HG02610 (cell line): ENCODE results near the gene SERPINE1.
A peak's percentile ranks its signal among the peaks of the same experiment; 100 is the strongest.
"Not testable (repeated sequence)": the region's sequence is repeated elsewhere in the genome, so short reads cannot be mapped to it uniquely, and the experiment has no call there.

Experiments used
- ATAC-seq: cut with Tn5 transposase; IDR thresholded peaks from one replicate; pipeline ENCODE4 v1.9.1; 2021; ENCODE audit warnings: mild to moderate bottlenecking, moderate library complexity; ENCODE audit not compliant: unreplicated experiment

Gene SERPINE1

DNA sequence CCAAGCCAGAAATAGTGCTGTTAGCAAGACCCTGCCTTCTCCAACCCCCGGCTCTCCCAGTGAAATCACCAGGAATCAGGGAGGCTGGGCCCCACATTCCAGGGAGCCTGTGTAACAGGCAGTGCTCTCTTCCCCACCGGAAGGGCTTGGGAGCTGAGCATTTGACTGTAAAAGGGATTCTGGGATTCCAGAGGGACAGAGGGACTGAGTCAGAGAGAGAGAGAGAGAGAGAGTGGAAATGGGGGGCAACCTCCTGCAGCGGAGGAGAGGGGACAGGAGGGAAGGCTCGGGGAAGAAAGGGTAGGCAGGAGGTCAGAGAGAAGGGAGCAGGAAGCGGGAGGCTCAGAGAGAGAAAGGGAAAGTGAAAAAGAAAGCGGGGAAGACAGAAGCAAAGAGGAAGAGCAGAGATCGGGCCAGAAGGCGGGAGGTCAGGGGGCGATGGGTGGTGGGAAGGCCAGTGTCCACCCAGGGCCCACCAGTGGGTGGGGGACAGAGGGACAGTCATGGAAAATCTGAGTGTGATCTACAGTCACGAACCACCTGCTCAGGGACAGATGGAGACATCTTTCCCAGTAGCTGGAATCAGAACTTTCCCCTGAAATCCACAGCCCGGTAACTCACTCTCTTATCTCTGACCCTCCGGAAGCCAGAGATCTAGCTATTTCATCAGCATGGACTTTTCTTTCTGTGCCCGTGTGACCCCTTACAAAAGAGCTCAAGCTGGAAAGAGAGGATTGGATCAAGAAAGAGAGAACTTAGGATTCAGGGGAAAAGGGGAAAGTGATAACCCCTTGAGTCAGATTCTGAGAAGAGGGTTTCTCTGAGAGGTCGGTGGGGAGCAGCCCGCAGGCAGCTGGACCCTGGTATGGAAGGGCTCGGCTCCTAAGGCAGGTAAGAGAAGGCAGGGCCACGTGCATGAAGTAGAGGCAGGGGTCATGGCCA lies 4.6 kb upstream of the SERPINE1 start:
- no peak for ATAC-seq

DNA sequence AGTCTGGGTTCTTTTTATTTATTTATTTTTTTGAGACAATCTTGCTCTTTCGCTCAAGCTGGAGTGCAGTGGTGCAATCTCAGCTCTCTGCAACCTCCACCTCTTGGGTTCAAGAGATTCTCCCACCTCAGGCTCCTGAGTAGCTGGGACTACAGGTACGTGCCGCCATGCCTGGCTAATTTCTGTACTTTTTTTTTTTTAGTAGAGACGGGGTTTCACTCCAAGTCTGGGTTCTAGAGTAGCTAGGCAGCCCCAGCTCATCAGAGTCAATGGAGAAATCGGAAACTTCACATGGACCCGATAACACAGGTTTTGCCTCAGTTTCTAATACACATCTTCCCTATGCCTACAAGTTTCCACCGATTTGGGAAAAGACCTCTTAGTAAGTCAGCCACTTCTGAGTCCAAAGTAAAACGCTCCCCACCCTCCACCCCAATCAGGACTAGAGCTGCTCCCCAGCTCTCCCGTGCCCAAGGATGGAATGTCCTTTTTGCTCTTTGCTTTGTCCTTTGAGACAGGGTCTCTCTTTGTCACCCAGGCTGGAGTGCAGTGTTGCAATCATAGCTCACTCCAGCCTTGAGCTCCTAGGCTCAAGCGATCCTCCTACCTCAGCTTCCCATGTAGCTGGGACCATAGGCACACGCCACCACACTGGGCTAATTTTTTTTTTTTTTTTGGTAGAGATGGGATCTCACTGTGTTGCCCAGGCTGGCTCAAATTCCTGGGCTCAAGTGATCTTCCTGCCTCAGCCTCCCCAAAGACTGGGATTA lies 3.8 kb upstream of the SERPINE1 start:
- no peak for ATAC-seq

DNA sequence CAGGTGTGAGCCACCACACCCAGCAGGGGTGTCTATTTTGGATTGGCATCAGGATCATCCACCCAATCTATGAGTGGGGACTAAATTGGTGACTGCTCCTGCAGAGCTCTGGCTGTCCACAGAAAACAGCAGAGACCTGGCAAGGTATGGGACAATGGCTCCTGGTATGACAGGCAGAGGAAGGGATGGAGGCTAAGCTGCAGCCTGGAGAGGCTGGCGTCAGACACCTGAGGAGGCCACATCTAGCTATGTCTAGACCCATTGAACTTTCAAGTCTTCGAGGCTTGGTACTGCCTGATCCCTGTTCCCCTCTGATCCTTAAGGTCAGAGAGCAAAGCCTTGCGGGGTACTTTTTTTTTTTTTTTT lies 3.2 kb upstream of the SERPINE1 start:
- no peak for ATAC-seq

DNA sequence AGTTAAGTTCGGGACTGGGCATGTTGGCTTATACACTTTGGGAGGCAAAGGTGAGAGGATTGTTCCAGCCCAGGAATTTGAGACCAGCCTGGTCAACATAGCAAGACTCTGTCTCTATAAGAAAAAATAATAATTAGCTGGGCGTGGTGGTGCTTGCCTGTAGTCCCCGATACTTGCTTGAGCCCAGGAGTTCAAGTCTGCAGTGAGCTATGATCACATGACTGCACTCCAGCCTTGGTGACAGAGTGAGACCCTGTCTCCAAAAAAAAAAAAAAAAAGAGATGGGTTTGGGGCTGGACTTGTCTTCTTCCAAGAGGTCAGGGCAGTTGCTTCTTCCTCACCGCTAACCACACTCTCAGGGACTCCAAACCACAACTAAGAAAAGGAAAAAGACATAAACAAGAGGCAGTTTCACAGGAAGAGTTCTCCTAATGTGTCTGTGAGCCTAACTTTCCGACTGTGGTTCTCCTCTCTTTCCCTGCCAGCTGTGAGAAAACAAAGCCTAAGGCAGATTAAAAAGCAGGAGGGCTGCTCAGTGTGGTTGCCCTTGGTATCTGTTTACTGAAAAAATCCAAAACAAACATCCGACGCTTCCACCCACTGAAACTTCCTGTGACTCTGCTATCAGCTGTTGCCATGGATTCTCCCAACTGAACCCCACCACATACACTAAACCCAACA lies 2.4 kb upstream of the SERPINE1 start:
- no peak for ATAC-seq

DNA sequence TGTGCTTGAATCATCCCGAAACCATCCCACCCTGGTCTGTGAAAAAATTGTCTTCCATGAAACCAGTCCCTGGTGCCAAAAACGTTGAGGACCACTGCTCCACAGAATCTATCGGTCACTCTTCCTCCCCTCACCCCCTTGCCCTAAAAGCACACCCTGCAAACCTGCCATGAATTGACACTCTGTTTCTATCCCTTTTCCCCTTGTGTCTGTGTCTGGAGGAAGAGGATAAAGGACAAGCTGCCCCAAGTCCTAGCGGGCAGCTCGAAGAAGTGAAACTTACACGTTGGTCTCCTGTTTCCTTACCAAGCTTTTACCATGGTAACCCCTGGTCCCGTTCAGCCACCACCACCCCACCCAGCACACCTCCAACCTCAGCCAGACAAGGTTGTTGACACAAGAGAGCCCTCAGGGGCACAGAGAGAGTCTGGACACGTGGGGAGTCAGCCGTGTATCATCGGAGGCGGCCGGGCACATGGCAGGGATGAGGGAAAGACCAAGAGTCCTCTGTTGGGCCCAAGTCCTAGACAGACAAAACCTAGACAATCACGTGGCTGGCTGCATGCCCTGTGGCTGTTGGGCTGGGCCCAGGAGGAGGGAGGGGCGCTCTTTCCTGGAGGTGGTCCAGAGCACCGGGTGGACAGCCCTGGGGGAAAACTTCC lies 784 bp upstream of the SERPINE1 start:
- peak; percentile 53 for ATAC-seq

GRCh38 chr7:101127460-101128039 lies 646 bp downstream of the SERPINE1 start:
- ATAC-seq = no peak

DNA sequence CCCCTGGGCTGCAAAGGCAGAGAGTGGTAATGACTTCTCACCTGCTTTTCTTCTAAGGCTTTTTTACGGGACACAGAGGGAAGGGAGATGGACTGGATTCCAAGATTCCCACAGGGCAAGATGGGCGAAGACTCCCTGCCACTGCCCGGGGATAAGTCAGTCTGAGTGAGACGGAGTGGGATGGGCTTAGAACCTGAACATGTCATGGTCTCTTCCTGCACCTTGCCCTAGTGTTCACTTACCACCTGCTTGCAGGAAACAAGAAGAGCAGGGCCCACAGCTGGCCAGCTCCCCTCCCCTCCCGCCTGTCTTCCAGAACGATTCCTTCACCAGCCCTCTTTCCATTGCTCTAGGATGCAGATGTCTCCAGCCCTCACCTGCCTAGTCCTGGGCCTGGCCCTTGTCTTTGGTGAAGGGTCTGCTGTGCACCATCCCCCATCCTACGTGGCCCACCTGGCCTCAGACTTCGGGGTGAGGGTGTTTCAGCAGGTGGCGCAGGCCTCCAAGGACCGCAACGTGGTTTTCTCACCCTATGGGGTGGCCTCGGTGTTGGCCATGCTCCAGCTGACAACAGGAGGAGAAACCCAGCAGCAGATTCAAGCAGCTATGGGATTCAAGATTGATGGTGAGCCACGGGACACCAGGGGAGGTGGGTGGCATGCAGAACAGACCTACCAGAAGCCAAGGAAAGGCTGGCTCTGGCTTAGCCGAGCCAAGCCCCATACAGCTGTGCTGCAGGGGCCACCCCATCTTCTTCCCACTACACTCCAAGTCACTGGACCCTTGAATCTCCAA lies 1.3 kb downstream of the SERPINE1 start:
- no peak for ATAC-seq

DNA sequence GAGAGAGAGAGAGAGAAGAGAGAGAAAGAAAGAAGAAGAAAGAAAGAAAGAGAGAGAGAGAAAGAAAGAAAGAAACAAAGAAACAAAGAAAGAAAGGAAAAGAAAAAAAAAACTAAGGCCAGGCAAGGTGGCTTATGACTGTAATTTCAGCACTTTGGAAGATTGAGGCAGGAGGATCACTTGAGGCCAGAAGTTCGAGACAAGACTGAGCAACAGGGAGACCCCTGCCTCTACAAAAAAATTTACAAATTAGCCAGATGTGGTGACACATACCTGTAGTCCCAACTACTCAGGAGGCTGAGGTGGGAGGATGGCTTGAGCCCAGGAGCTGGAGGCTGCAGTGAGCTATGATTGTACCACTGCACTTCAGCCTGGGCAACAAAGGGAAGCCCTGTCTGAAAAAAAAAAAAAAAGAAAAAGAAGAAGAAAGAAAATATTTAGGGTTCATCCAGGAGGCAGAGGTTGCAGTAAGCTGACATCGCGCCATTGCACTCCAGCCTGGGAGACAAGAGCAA lies 2.8 kb downstream of the SERPINE1 start:
- ATAC-seq = no peak

- ATAC-seq = not testable (repeated sequence)
Measured at GRCh38 chr7:101132626-101133600, 6.0 kb downstream of the SERPINE1 start.

DNA sequence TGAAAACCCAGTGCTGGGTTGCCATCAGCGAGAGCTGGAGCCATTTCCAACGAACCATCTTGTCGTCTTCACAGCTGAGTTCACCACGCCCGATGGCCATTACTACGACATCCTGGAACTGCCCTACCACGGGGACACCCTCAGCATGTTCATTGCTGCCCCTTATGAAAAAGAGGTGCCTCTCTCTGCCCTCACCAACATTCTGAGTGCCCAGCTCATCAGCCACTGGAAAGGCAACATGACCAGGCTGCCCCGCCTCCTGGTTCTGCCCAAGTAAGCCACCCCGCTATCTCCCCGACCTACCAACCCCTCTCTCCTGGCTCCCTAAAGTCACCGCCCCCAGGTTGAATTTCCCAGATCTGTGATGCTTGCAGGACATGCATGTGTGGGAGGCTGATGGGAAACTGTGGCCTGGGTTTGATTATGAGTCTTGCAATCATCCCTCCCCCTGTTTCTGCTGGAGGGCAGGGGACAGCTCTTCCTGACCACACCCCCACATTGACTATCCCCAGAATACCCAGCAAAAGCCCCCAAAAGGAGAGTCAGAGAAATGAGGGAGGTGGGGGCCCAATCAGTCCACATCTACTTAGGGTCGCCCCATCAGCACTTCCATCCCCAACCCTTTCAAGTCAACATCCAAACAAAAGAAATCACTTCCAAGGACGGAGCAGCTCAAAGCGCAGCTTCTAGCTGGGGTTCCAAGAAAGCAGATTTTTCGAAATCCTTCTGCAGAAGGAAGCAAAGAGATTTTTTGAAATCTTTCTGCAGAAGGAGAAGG lies 6.9 kb downstream of the SERPINE1 start:
- ATAC-seq = no peak

GRCh38 chr7:101134399-101134980 lies 7.6 kb downstream of the SERPINE1 start:
- ATAC-seq = no peak

GRCh38 chr7:101137651-101138212 lies 10.8 kb downstream of the SERPINE1 start:
- no peak for ATAC-seq

DNA sequence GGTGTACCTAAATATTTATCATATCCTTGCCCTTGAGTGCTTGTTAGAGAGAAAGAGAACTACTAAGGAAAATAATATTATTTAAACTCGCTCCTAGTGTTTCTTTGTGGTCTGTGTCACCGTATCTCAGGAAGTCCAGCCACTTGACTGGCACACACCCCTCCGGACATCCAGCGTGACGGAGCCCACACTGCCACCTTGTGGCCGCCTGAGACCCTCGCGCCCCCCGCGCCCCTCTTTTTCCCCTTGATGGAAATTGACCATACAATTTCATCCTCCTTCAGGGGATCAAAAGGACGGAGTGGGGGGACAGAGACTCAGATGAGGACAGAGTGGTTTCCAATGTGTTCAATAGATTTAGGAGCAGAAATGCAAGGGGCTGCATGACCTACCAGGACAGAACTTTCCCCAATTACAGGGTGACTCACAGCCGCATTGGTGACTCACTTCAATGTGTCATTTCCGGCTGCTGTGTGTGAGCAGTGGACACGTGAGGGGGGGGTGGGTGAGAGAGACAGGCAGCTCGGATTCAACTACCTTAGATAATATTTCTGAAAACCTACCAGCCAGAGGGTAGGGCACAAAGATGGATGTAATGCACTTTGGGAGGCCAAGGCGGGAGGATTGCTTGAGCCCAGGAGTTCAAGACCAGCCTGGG lies 11.4 kb downstream of the SERPINE1 start:
- ATAC-seq = peak; percentile 86

- ATAC-seq = no peak
Measured at GRCh38 chr7:101140339-101140699, 13.4 kb downstream of the SERPINE1 start.

- ATAC-seq = no peak
Measured at GRCh38 chr7:101140746-101141382, 14.0 kb downstream of the SERPINE1 start.
